GM10266 (cell line): ENCODE data around the gene LRRIQ1.

Source experiments
- DNase-seq: peaks from one replicate; pipeline ENCODE4 v3.0.0; 2012; ENCODE audit errors: extremely low spot score
- CTCF ChIP-seq: IDR thresholded peaks from 2 replicates; pipeline ENCODE4 v1.5.1; 2012; ENCODE audit warnings: mild to moderate bottlenecking, low read depth; ENCODE audit not compliant: control insufficient read depth, insufficient read depth; ENCODE audit errors: missing control alignments

Gene LRRIQ1

DNA sequence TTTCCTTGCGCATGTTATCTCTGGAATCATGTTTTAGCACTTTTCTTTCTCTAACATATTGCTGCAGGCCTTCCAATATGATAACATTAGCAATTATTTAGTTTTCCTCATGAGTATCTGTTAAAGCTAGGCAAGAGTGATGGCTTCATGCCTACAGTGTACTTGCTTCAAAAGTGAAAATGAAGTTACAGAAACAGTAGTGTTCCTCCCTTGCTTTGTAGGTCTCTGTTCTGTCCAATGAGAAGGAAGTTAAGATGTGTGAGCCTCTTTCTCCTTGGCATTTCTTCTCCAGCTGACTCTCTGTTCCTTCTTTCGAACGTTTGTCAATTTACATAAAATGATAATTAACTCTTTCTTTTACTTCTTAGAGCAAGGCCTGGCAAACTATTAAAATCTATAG is 22.2 kb downstream of the LRRIQ1 start:
- DNase-seq: no peak
- no peak for TF ChIP-seq CTCF

GRCh38 chr12:85059594-85059993 is 23.4 kb downstream of the LRRIQ1 start:
- DNase-seq: no peak
- no peak for TF ChIP-seq CTCF

DNA sequence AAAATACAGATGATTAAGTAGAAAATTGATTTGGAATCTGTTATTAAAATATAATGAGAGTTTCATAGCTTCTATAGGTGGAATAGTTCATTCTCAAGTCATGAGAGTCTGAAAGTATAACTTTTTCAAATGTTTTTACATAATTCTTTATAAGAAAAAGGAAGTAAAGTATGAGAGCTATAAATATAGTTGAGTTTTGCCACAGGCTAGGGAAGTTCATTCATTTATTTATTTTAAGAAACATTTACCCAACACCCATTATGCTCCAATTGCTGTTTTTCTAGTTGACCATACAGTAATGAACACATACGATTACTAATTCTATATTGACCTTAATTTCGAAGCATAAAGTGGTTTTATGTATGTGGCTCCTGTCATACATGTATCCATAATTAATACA is 24.8 kb downstream of the LRRIQ1 start:
- no peak for DNase-seq
- TF ChIP-seq CTCF: no peak

DNA sequence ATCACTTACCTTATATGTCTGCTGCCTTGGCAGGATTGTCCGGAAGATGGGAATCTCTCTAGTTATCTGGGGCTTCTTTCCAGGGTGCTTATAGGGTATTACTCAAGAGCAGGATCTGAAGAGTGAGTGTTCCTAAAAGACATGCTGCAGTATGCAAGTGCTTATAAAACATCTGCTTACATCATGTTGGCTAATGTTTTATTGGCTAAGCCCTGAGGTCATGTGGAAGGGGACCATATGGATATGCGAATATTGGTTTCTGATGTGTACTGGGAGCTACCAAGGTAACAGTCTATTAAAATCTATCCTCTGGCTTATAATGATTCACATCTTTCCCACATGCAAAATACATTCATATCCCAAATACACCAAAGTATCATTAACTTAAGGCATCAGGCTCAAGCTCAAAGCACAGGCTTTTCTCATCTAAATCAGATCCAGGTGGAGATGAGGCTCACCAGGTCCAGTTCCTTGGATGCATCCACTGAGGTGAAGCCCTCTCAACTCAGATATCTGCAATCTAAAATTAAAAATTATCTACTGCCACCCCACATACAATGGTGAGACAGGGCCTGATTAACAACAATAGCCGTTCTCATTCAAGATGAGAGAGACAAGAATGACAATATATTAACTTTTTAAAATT is 29.8 kb downstream of the LRRIQ1 start:
- no peak for TF ChIP-seq CTCF
- no peak for DNase-seq

GRCh38 chr12:85072826-85073225 is 36.7 kb downstream of the LRRIQ1 start:
- no peak for TF ChIP-seq CTCF
- no peak for DNase-seq

DNA sequence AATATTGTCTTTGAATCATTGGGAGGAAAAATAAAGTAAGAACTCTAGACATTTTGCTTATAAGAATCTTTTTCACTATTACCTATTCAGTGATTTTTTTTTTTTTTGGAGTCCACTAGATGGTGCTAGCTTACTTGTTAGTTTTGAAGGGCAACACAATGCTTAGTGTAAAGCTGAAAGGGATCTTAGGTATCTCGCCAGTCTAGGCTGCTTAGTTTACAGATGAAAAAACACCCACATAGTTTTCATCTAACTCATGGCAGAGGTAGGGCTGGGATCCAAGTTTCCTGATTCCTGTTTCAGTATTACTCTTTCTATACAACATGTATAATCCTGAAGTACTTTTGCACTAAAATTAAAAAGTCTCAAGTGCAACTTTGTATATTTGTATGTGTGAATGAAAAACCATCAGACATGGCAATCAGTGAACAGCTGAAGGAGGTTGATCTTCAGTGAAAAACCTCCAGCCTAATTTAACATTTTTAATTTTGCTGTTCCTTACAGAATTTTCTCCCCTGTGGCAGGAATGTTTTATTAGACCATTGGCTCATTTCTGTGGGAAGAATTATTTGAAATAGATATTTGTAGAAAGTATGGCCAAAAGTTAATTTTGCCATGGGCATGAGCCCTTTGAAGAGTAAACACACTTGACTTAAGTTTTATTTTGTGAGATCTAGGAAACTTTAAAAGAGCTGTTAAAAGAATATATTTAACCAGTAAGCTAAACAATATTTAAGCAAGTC is 40.7 kb downstream of the LRRIQ1 start:
- DNase-seq: peak; percentile 23
- TF ChIP-seq CTCF: peak; percentile 39

DNA sequence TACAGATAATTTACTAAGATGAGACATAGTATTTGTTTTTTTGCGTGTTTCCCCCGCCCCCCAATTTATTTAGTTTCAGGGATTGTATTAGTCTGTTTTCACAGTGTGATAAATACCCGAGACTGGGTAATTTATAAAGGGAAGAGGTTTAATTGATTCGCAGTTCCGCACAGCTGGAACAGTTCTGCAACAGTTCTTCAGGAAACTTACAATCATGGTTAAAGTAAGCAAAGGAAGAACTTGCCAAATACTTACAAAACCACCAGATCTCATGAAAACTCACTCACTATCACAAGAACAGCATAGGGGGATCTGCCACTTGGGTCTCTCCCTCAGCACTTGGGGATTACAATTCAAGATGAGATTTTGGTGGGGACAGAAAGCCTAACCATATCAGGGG is 48.9 kb downstream of the LRRIQ1 start:
- no peak for DNase-seq
- no peak for TF ChIP-seq CTCF
